ENCODE measurements around the gene OR13J1.

DNA sequence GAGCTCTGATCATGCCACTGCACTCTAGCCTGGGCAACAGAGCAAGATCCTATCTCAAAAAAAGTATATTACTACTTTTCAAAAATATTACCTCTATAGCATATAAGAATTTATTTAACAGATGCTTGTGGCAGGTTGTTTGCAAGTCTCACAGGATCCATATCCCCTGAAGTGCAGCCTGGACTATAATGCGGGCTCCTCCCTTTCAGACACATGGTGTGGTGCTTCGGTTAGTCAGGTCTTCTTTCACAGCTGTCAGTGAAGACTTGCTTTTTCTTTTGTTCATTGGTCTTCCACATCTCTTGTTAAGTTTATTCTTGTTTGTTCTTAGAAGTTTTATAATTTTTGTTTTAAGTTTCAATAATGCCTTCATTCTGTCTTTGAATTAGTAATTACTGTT lies 26.4 kb upstream of the OR13J1 start:
- TF ChIP-seq, protein P1, sequence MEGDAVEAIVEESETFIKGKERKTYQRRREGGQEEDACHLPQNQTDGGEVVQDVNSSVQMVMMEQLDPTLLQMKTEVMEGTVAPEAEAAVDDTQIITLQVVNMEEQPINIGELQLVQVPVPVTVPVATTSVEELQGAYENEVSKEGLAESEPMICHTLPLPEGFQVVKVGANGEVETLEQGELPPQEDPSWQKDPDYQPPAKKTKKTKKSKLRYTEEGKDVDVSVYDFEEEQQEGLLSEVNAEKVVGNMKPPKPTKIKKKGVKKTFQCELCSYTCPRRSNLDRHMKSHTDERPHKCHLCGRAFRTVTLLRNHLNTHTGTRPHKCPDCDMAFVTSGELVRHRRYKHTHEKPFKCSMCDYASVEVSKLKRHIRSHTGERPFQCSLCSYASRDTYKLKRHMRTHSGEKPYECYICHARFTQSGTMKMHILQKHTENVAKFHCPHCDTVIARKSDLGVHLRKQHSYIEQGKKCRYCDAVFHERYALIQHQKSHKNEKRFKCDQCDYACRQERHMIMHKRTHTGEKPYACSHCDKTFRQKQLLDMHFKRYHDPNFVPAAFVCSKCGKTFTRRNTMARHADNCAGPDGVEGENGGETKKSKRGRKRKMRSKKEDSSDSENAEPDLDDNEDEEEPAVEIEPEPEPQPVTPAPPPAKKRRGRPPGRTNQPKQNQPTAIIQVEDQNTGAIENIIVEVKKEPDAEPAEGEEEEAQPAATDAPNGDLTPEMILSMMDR (conservative IDR thresholded peaks at IDR 0.05; ENCODE audit: low read depth, low read length): no peak
- TF ChIP-seq EZH2 (IDR thresholded peaks at IDR 0.05; ENCODE audit: borderline replicate concordance, low read depth, low read length, poor library complexity, severe bottlenecking): no peak

All from A673 (cell line).